Neuronal stem cell (in vitro differentiated cells): ENCODE data around the gene OPTC.

Experiments used
- DNase-seq: peaks from one replicate; pipeline ENCODE4 v3.0.0-alpha.2; 2013; ENCODE audit warnings: low spot score
- H2AFZ ChIP-seq: one replicate; pipeline ENCODE4 v1.6.1; 2013; ENCODE audit warnings: mild to moderate bottlenecking, low read length, inconsistent platforms
- H2AK5ac ChIP-seq: 2 replicates; pipeline ENCODE4 v1.6.1; 2013; ENCODE audit warnings: low read depth, mild to moderate bottlenecking, inconsistent platforms, low read length, moderate library complexity, mixed read lengths
- H2BK120ac ChIP-seq: 2 replicates; pipeline ENCODE4 v1.6.1; 2013; ENCODE audit warnings: low read depth, mild to moderate bottlenecking, inconsistent platforms, low read length, moderate library complexity, mixed read lengths
- H2BK12ac ChIP-seq: one replicate; pipeline ENCODE4 v1.6.1; 2013; ENCODE audit warnings: low read length, inconsistent platforms
- H2BK15ac ChIP-seq: 2 replicates; pipeline ENCODE4 v1.6.1; 2013; ENCODE audit warnings: mild to moderate bottlenecking, low read length, inconsistent platforms, mixed read lengths
- H2BK5ac ChIP-seq: one replicate; pipeline ENCODE4 v1.6.1; 2013; ENCODE audit warnings: inconsistent platforms, mild to moderate bottlenecking, low read length, moderate library complexity
- H3K14ac ChIP-seq: one replicate; pipeline ENCODE4 v1.6.1; 2013; ENCODE audit warnings: low read length, inconsistent platforms
- H3K18ac ChIP-seq: 2 replicates; pipeline ENCODE4 v1.6.1; 2013; ENCODE audit warnings: low read length, inconsistent platforms
- H3K23ac ChIP-seq: 2 replicates; pipeline ENCODE4 v1.6.1; 2013; ENCODE audit warnings: low read depth, mild to moderate bottlenecking, mixed read lengths, low read length, inconsistent platforms; ENCODE audit not compliant: poor library complexity
- H3K27ac ChIP-seq: replicated peaks from 3 replicates; pipeline ENCODE4 v1.5.1; 2013; ENCODE audit warnings: low read length, inconsistent platforms
- H3K27me3 ChIP-seq, 3 experiments: 2 replicates each; pipeline ENCODE4 v1.6.1; 2013; ENCODE audit warnings: low read length in 3 of 3, mild to moderate bottlenecking in 2 of 3, inconsistent platforms in 1 of 3, low read depth in 1 of 3, mixed read lengths in 1 of 3, moderate library complexity in 1 of 3; ENCODE audit not compliant: control insufficient read depth in 3 of 3, insufficient read depth in 3 of 3
- H3K36me3 ChIP-seq, 2 donors: replicated peaks in 1 of 2; 2 replicates each; pipeline ENCODE4 v1.6.1; 2013; ENCODE audit warnings: low read length in 2 of 2; ENCODE audit not compliant: control insufficient read depth in 2 of 2, insufficient read depth in 2 of 2
- H3K4ac ChIP-seq: 2 replicates; pipeline ENCODE4 v1.6.1; 2013; ENCODE audit warnings: inconsistent platforms, mild to moderate bottlenecking, low read length, moderate library complexity
- H3K4me1 ChIP-seq, 2 donors: 1 replicate in 1 of 2; 2 replicates in 1 of 2; pipeline ENCODE4 v1.6.1; 2013; ENCODE audit warnings: low read length in 2 of 2, low read depth in 1 of 2; ENCODE audit not compliant: control insufficient read depth in 2 of 2, insufficient read depth in 1 of 2
- H3K4me2 ChIP-seq: one replicate; pipeline ENCODE4 v1.6.1; 2013; ENCODE audit warnings: mild to moderate bottlenecking, low read length, inconsistent platforms; ENCODE audit not compliant: insufficient read depth, poor library complexity, severe bottlenecking
- H3K4me3 ChIP-seq, 2 donors: 2 replicates each; pipeline ENCODE4 v1.5.1; 2013; ENCODE audit warnings: low read length in 2 of 2, mild to moderate bottlenecking in 2 of 2, inconsistent platforms in 1 of 2, moderate library complexity in 1 of 2
- H3K79me1 ChIP-seq: one replicate; pipeline ENCODE4 v1.6.1; 2013; ENCODE audit warnings: low read depth, mild to moderate bottlenecking, inconsistent platforms, low read length, moderate library complexity
- H3K9ac ChIP-seq: one replicate; pipeline ENCODE4 v1.6.1; 2013; ENCODE audit warnings: mild to moderate bottlenecking, low read depth, low read length, inconsistent platforms; ENCODE audit not compliant: poor library complexity
- H3K9me3 ChIP-seq, 2 donors: replicated peaks in 1 of 2; 2 replicates each; pipeline versions ENCODE3 to v1.6.1; 2013; ENCODE audit warnings: low read length in 2 of 2, mild to moderate bottlenecking in 2 of 2, inconsistent platforms in 1 of 2, low read depth in 1 of 2, mixed read lengths in 1 of 2, moderate library complexity in 1 of 2; ENCODE audit not compliant: control insufficient read depth in 2 of 2, insufficient read depth in 1 of 2
- H4K8ac ChIP-seq: one replicate; pipeline ENCODE4 v1.6.1; 2013; ENCODE audit warnings: low read depth, mild to moderate bottlenecking, inconsistent platforms, low read length, moderate library complexity
- H4K91ac ChIP-seq: one replicate; pipeline ENCODE4 v1.6.1; 2013; ENCODE audit warnings: low read length, low read depth, mild to moderate bottlenecking, inconsistent platforms; ENCODE audit not compliant: poor library complexity
- WGBS, 2 donors: extraction: QIAGEN DNeasy Blood & Tissue Kit; methylation state at CpG; one replicate each; pipeline ENCODE4 v1.1.7; 2013; ENCODE audit warnings: missing lambda C conversion rate in 2 of 2, mixed read lengths in 1 of 2; ENCODE audit not compliant: insufficient read length in 2 of 2, insufficient replicate concordance in 1 of 2; ENCODE audit errors: extremely low coverage in 2 of 2; 5-methylcytosine and 5-hydroxymethylcytosine counted together

OPTC gene

DNA sequence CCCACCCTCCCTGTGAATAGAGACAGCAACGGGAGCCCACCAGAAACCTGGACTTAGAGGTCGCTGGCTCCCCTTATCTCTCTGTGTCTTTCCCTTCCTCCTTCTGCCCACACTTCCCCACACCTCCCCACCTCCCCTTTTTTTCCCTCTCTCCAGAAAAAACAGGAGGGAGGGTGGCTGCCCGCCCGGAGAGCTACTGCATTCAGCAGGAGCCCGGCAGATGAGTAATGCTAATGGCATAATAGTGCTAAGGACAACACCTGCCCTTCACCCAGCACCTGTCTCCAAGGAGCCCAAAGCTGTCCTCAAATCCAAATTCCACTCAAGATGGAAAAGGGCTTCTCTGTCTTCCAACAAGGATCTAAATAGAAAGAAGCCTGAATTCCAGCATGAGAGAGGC is 29.7 kb upstream of the OPTC start:
- no peak overlapping the region for H3K27ac ChIP-seq
- peaks cover 0 to 33% (median 0%) of the 10 kb centered on the region in 3 experiments for H3K27me3 ChIP-seq
- no peak overlapping the region for H3K4ac ChIP-seq
- DNase-seq = no peak
- H3K4me3 ChIP-seq = no peak overlapping the region
- H2BK120ac ChIP-seq = no peak overlapping the region
- no peak overlapping the region for H2BK15ac ChIP-seq
- WGBS, 2 donors = no CpG with 5 or more reads among the region's 5 CpGs
- no peak overlapping the region for H2AFZ ChIP-seq
- H2BK12ac ChIP-seq = no peak overlapping the region
- H3K79me1 ChIP-seq = no peaks in the 10 kb centered on the region
- no peak overlapping the region for H2AK5ac ChIP-seq
- no peak overlapping the region for H3K4me2 ChIP-seq
- no peak overlapping the region for H3K14ac ChIP-seq
- no peak overlapping the region for H3K23ac ChIP-seq
- no peak overlapping the region for H4K91ac ChIP-seq
- peak overlapping the region; percentile 11 for H3K18ac ChIP-seq
- no peaks in the 10 kb centered on the region for H3K36me3 ChIP-seq
- H3K9me3 ChIP-seq = no peaks in the 10 kb centered on the region
- peaks cover 16 to 28% of the 10 kb centered on the region in 2 donors for H3K4me1 ChIP-seq
- no peak overlapping the region for H3K9ac ChIP-seq
- H2BK5ac ChIP-seq = no peak overlapping the region
- no peak overlapping the region for H4K8ac ChIP-seq

DNA sequence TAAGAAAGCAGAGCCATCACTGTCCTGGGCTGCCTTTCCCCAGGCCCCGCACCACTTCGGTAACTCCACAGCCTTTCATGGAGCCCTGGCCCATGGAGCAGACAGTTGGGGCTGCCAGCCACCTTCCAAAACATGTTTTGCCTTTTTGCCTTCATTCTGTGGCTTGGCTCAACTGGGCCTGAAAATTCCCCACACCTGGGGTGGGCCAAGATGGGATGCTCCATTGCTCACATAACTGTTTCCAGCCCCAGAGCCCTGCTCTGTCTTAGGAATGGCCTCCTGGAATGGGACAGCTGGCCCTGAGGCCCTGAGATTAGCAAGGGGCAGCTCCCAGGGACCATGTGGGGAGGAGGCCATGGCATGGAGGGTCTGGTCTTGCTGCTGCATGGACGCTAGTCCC is 29.2 kb upstream of the OPTC start:
- H4K8ac ChIP-seq = no peak overlapping the region
- DNase-seq = no peak
- H2BK120ac ChIP-seq = no peak overlapping the region
- H2AFZ ChIP-seq = no peak overlapping the region
- peak overlapping the region; percentile 91 for H3K18ac ChIP-seq
- H3K4me2 ChIP-seq = no peak overlapping the region
- peaks cover 16 to 28% of the 10 kb centered on the region in 2 donors for H3K4me1 ChIP-seq
- H3K27me3 ChIP-seq = peaks cover 0 to 34% (median 0%) of the 10 kb centered on the region in 3 experiments
- H2AK5ac ChIP-seq = peak overlapping the region; percentile 88
- no peak overlapping the region for H3K27ac ChIP-seq
- H3K9me3 ChIP-seq = no peaks in the 10 kb centered on the region
- no peak overlapping the region for H3K4me3 ChIP-seq
- WGBS, 2 donors = no CpG with 5 or more reads among the region's 3 CpGs
- no peak overlapping the region for H2BK5ac ChIP-seq
- H3K36me3 ChIP-seq = no peaks in the 10 kb centered on the region
- peak overlapping the region; percentile 99 for H2BK12ac ChIP-seq
- no peak overlapping the region for H3K4ac ChIP-seq
- peak overlapping the region; percentile 61 for H3K23ac ChIP-seq
- H3K14ac ChIP-seq = peak overlapping the region; percentile 32
- H3K79me1 ChIP-seq = no peaks in the 10 kb centered on the region
- no peak overlapping the region for H4K91ac ChIP-seq
- H2BK15ac ChIP-seq = peak overlapping the region; percentile 90
- peak overlapping the region; percentile 22 for H3K9ac ChIP-seq

GRCh38 chr1:203465146-203465798 is 28.7 kb upstream of the OPTC start:
- no peaks in the 10 kb centered on the region for H3K36me3 ChIP-seq
- peak overlapping the region; percentile 90 for H2BK15ac ChIP-seq
- H3K23ac ChIP-seq = peak overlapping the region; percentile 61
- no peak overlapping the region for H4K8ac ChIP-seq
- H2BK5ac ChIP-seq = no peak overlapping the region
- H3K18ac ChIP-seq = peak overlapping the region; percentile 94
- H2BK120ac ChIP-seq = peak overlapping the region; percentile 48
- H3K9ac ChIP-seq = peak overlapping the region; percentile 22
- peaks cover 16 to 28% of the 10 kb centered on the region in 2 donors for H3K4me1 ChIP-seq
- no peak for DNase-seq
- H3K4me3 ChIP-seq = no peak overlapping the region
- H2AFZ ChIP-seq = peak overlapping the region; percentile 82
- H3K14ac ChIP-seq = peak overlapping the region; percentile 25
- WGBS, 2 donors = no CpG with 5 or more reads among the region's 11 CpGs
- H2AK5ac ChIP-seq = peak overlapping the region; percentile 88
- no peaks in the 10 kb centered on the region for H3K79me1 ChIP-seq
- H2BK12ac ChIP-seq = peak overlapping the region; percentile 99
- H3K27me3 ChIP-seq = peaks cover 0 to 37% (median 0%) of the 10 kb centered on the region in 3 experiments
- H3K4me2 ChIP-seq = no peak overlapping the region
- H3K9me3 ChIP-seq = no peaks in the 10 kb centered on the region
- H4K91ac ChIP-seq = no peak overlapping the region
- no peak overlapping the region for H3K4ac ChIP-seq
- peak overlapping the region; percentile 17 for H3K27ac ChIP-seq

- peaks cover 0 to 37% (median 0%) of the 10 kb centered on the region in 3 experiments for H3K27me3 ChIP-seq
- peak overlapping the region; percentile 48 for H2BK120ac ChIP-seq
- peak overlapping the region; percentile 14 for H3K9ac ChIP-seq
- H2BK15ac ChIP-seq = peak overlapping the region; percentile 41
- peaks cover 16 to 28% of the 10 kb centered on the region in 2 donors for H3K4me1 ChIP-seq
- peak overlapping the region; percentile 88 for H2AK5ac ChIP-seq
- H4K8ac ChIP-seq = no peak overlapping the region
- H4K91ac ChIP-seq = no peak overlapping the region
- no peak overlapping the region for H3K4ac ChIP-seq
- H3K4me3 ChIP-seq = no peak overlapping the region
- peak overlapping the region; percentile 94 for H3K18ac ChIP-seq
- peak overlapping the region; percentile 85 for H2BK12ac ChIP-seq
- no peaks in the 10 kb centered on the region for H3K9me3 ChIP-seq
- peak overlapping the region; percentile 45 for H3K27ac ChIP-seq
- H3K14ac ChIP-seq = no peak overlapping the region
- H3K23ac ChIP-seq = no peak overlapping the region
- no CpG with 5 or more reads among the region's 7 CpGs for WGBS, 2 donors
- H2AFZ ChIP-seq = peak overlapping the region; percentile 82
- DNase-seq = no peak
- no peaks in the 10 kb centered on the region for H3K36me3 ChIP-seq
- H3K79me1 ChIP-seq = no peaks in the 10 kb centered on the region
- no peak overlapping the region for H3K4me2 ChIP-seq
- no peak overlapping the region for H2BK5ac ChIP-seq
Measured at GRCh38 chr1:203465948-203466347, 28.0 kb upstream of the OPTC start.
